ENCODE results near the gene SIRT5. TPM values are rescaled to one million over a fixed set of nuclear protein-coding genes. Genes with fewer than 3 reads are reported as not detected.

Gene SIRT5
- total and polyA plus RNA-seq, 12 donors = 10.8 to 60.1 (median 46.2) TPM

DNA sequence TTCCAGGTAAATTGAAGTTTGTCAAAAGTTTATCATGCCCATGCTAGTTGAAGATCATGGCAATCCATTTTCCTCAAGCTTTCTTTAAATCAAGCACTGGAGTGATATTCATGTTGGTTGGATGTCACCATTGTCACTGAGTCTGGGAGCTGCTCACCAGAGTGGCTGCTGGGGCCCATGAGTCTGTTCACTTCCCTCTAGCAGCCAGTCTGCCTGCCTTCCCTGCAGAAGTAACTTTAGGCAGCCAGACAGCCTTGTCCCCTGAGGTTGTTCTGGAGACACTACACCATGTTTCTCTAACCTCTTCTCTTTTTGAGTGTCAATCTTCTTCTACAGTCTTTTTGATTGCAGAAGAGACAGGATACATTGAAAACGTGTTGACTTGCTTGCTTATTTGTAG, 5.5 kb downstream of the SIRT5 start:
- Histone ChIP-seq H3K4me3 (no peak overlapping the region), H3K27ac (peak overlapping the region in 5 of 10 donors; percentile 12 to 89 (median 73)), H3K9me3 (peaks cover 0 to 5% (median 0%) of the 10 kb centered on the region in 11 donors), H3K27me3 (no peaks in the 10 kb centered on the region), H3K36me3 (peaks cover 0 to 49% (median 14%) of the 10 kb centered on the region in 9 donors), H3K4me1 (peaks cover 0 to 35% (median 9%) of the 10 kb centered on the region in 9 donors)
- intact Hi-C loops (cut with DNase I) = loop anchor here in 7 of 10 donors (5.0 to 10.0 kb wide), 4 partner anchors 32 to 245 kb away; partner anchors contain the start of gene GFOD1 (in 2 of the 7)
- DNase-seq (no peak), ATAC-seq (no peak)
- WGBS, 2 donors = 63 to 79% methylated on average over 1 of the region's 1 CpG
- TF ChIP-seq, protein P1, sequence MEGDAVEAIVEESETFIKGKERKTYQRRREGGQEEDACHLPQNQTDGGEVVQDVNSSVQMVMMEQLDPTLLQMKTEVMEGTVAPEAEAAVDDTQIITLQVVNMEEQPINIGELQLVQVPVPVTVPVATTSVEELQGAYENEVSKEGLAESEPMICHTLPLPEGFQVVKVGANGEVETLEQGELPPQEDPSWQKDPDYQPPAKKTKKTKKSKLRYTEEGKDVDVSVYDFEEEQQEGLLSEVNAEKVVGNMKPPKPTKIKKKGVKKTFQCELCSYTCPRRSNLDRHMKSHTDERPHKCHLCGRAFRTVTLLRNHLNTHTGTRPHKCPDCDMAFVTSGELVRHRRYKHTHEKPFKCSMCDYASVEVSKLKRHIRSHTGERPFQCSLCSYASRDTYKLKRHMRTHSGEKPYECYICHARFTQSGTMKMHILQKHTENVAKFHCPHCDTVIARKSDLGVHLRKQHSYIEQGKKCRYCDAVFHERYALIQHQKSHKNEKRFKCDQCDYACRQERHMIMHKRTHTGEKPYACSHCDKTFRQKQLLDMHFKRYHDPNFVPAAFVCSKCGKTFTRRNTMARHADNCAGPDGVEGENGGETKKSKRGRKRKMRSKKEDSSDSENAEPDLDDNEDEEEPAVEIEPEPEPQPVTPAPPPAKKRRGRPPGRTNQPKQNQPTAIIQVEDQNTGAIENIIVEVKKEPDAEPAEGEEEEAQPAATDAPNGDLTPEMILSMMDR (IDR thresholded peaks at IDR 0.05) = no peak

DNA sequence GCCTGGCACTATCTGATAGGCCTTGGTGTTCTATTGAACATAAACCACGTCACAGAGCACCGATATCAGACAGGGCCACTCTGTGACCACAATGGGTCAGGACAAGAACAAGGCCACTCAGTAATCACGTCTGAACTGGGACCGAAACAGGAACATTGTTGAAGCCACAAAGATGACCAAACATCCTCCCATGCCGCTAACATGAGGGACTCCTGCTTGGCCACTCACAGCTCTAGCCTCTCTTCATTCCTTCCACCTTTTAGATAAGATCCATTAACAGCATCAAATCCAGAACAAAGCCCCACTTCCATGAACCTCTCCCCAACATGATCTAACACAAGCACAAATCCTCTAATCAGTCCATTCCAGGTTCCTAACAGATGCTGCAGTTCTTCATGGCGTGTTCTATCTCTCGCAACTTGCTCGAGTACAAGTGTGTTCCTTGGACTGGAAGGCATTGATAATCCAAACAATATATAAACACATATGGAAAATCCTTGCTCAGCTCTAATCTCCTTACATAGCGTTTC, 7.4 kb downstream of the SIRT5 start:
- DNase-seq (no peak), ATAC-seq (peak in 1 of 8 donors; percentile 29)
- intact Hi-C loops (cut with DNase I) = no loop called here
- Histone ChIP-seq H3K27ac (no peak overlapping the region), H3K36me3 (peaks cover 0 to 62% (median 14%) of the 10 kb centered on the region in 9 donors), H3K9me3 (peaks cover 0 to 3% (median 0%) of the 10 kb centered on the region in 11 donors), H3K4me3 (no peak overlapping the region), H3K4me1 (peaks cover under 1 to 21% (median 2%) of the 10 kb centered on the region in 9 donors), H3K27me3 (no peaks in the 10 kb centered on the region)
- TF ChIP-seq, protein P1 (IDR thresholded peaks at IDR 0.05) = no peak
- 89% methylated on average over 9 of the region's 9 CpGs for WGBS, 2 donors

DNA sequence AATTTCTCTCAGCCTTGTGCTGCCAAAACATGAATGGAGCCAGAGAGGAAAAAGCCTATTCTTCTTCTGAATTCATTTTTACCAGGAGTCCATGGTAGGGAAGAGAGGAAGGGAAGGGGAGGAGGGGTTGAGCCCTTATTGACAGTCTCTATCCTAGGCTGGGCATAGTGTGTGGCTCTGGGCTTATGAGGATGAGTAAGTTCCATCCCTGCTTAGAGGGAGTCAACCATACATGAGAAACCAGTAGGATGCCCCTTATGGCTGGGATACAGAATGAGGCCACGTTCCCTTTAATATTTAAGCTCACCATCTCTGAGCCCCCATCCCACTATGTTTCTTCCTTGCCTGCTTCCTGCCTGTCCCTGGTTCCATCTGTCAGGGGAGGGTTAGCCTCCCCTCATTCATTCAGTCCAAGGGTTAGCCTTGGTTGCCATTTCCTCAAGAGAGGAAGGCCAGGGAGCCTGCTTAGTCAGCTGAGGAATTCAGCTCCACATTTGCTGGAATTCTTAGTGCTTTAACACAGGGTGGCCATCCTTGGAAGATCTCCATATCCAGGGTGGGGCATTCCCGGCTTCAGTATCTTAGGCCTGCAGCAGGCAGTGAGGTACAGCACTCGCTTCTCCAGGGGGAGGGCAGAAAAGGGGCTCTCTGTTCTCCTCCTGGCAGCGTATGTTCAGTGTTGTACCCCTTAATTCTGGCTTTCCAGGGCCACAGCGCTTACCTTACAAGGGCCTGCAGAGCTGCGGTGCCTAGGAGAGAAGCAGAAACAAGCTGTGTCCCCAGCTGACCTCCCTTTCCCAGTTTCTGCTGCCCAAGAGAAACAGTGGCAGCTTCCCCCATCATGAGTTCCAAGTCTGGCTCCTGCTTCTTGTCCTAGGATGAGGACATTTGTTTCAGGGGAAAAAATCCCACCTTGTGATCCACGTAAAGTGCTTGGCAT, 12.5 kb downstream of the SIRT5 start:
- Histone ChIP-seq H3K4me1 (peaks cover 3 to 15% (median 8%) of the 10 kb centered on the region in 9 donors), H3K27ac (peak overlapping the region in 1 of 10 donors; percentile 13), H3K4me3 (no peak overlapping the region), H3K27me3 (no peaks in the 10 kb centered on the region), H3K36me3 (peaks cover 0 to 86% (median 31%) of the 10 kb centered on the region in 9 donors), H3K9me3 (no peaks in the 10 kb centered on the region)
- ATAC-seq = peak in 6 of 8 donors; percentile 23 to 44 (median 30)
- TF ChIP-seq, protein P1 (IDR thresholded peaks at IDR 0.05) = no peak
- WGBS, 2 donors = 83 to 86% methylated on average over 7 of the region's 7 CpGs
- no peak for DNase-seq
- intact Hi-C loops (cut with DNase I) = no loop called here

DNA sequence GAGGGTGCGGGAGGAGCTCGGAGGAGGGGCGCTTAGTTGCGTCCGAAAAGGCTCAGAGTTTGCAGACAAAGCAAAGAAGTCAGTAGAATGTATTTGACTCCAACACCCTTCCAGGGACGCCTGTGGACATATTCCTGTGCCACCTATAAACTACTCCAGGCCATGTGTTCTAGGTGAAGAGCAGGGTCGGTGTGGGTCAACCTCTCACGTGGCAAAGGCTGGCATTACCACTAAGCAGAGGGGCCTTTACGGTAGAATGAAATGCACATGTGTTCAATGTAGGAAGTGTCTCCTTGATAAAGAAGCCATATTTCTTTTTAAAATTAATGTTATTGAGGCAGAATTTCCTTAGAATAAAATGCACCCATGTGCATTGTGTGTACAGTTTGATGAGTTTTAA, 15.4 kb downstream of the SIRT5 start:
- Histone ChIP-seq H3K9me3 (no peaks in the 10 kb centered on the region), H3K27ac (no peak overlapping the region), H3K27me3 (no peaks in the 10 kb centered on the region), H3K36me3 (peaks cover 0 to 93% (median 46%) of the 10 kb centered on the region in 9 donors), H3K4me3 (no peak overlapping the region), H3K4me1 (peaks cover 0 to 15% (median 8%) of the 10 kb centered on the region in 9 donors)
- ATAC-seq (no peak), DNase-seq (no peak)
- TF ChIP-seq, protein P1 (IDR thresholded peaks at IDR 0.05) = no peak
- intact Hi-C loops (cut with DNase I) = no loop called here
- WGBS, 2 donors = 85 to 88% methylated on average over 9 of the region's 9 CpGs
